H1 (cell line): Measurements from ENCODE around the gene STAT5A. TPM values are rescaled to one million over a fixed set of nuclear protein-coding genes. Genes with fewer than 3 reads are reported as not detected.

ENCODE experiments used
- CTCF ChIA-PET: fragments of 300-600 bp; sonication (Branson Sonifier 250); formaldehyde crosslinking; loops from one replicate; lab custom pipeline; 2021; ENCODE audit not compliant: partially characterized antibody; lab: Charles Lee
- POLR2A ChIA-PET: fragments of 300-600 bp; sonication (Branson Sonifier 250); formaldehyde crosslinking; loops from one replicate; lab custom pipeline; 2021; ENCODE audit warnings: inconsistent platforms; ENCODE audit not compliant: partially characterized antibody; lab: Charles Lee
- DNase-seq, 2 experiments: peaks; one replicate each; pipeline versions ENCODE4 v3.0.0 to v3.0.0-alpha.2; 2010 to 2022; ENCODE audit warnings: low spot score in 2 of 2, low read depth in 1 of 2, mixed read lengths in 1 of 2
- FAIRE-seq: peaks from 2 replicates; lab custom pipeline; 2011; peaks lifted over from hg19 to GRCh38; lab: Jason Lieb, UNC
- H2AFZ ChIP-seq: 2 replicates; pipeline ENCODE4 v1.8.1; 2012; ENCODE audit warnings: low read length, inconsistent platforms
- H2AK5ac ChIP-seq: 2 replicates; pipeline ENCODE4 v1.6.1; 2013; ENCODE audit warnings: low read depth, low read length
- H2BK120ac ChIP-seq: replicated peaks from 2 replicates; pipeline ENCODE3; 2013; ENCODE audit warnings: low read depth, low read length, inconsistent platforms
- H2BK12ac ChIP-seq: 2 replicates; pipeline ENCODE4 v1.6.1; 2013; ENCODE audit warnings: low read depth, low read length
- H2BK15ac ChIP-seq: 2 replicates; pipeline ENCODE4 v1.6.1; 2013; ENCODE audit warnings: low read length
- H2BK20ac ChIP-seq: 2 replicates; pipeline ENCODE4 v1.6.1; 2013; ENCODE audit warnings: low read length
- H2BK5ac ChIP-seq: 2 replicates; pipeline ENCODE4 v1.6.1; 2013; ENCODE audit warnings: low read depth, low read length
- H3K14ac ChIP-seq: 2 replicates; pipeline ENCODE4 v1.6.1; 2013; ENCODE audit warnings: inconsistent platforms; ENCODE audit not compliant: insufficient read length
- H3K18ac ChIP-seq: 2 replicates; pipeline ENCODE4 v1.6.1; 2013; ENCODE audit warnings: low read length; ENCODE audit errors: extremely low read depth
- H3K23ac ChIP-seq: 2 replicates; pipeline ENCODE4 v1.6.1; 2013; ENCODE audit warnings: inconsistent platforms; ENCODE audit not compliant: insufficient read length
- H3K23me2 ChIP-seq: 2 replicates; pipeline ENCODE4 v1.6.1; 2013; ENCODE audit warnings: low read depth, low read length
- H3K27ac ChIP-seq: 2 replicates; pipeline ENCODE4 v1.6.1; 2011; ENCODE audit warnings: low read depth, low read length, inconsistent platforms
- H3K27me3 ChIP-seq, 4 experiments: replicated peaks in 1 of 4; 1 replicate in 1 of 4; 2 replicates in 3 of 4; pipeline versions ENCODE4 v1.6.1 to v1.8.1; 2011 to 2013; ENCODE audit warnings: low read length in 3 of 4, mild to moderate bottlenecking in 3 of 4, inconsistent platforms in 2 of 4, mixed read lengths in 2 of 4, moderate library complexity in 1 of 4; ENCODE audit not compliant: control insufficient read depth in 3 of 4, insufficient read depth in 3 of 4; ENCODE audit errors: extremely low read depth in 1 of 4
- H3K36me3 ChIP-seq, 4 experiments: 2 replicates each; pipeline versions ENCODE4 v1.6.1 to v1.8.1; 2011 to 2013; ENCODE audit warnings: mild to moderate bottlenecking in 4 of 4, low read length in 3 of 4, moderate library complexity in 2 of 4, control low read depth in 1 of 4, inconsistent platforms in 1 of 4; ENCODE audit not compliant: insufficient read depth in 4 of 4, control insufficient read depth in 2 of 4
- H3K4ac ChIP-seq: replicated peaks from 2 replicates; pipeline ENCODE3; 2013; ENCODE audit warnings: low read length, low read depth, mixed read lengths, inconsistent platforms; ENCODE audit not compliant: insufficient read length
- H3K4me1 ChIP-seq, 4 experiments: replicated peaks in 1 of 4; 1 replicate in 1 of 4; 2 replicates in 3 of 4; pipeline versions ENCODE4 v1.6.1 to v1.8.1; 2011 to 2013; ENCODE audit warnings: low read length in 3 of 4, inconsistent platforms in 2 of 4, mixed read lengths in 1 of 4; ENCODE audit not compliant: insufficient read depth in 4 of 4, control insufficient read depth in 3 of 4
- H3K4me2 ChIP-seq, 2 experiments: 2 replicates each; pipeline versions ENCODE4 v1.6.1 to v1.8.1; 2011 to 2013; ENCODE audit warnings: low read depth in 2 of 2, low read length in 2 of 2, control low read depth in 1 of 2, inconsistent platforms in 1 of 2, mild to moderate bottlenecking in 1 of 2; ENCODE audit not compliant: insufficient read depth in 1 of 2
- H3K4me3 ChIP-seq, 4 experiments: fragments of 200-600, 300-600 bp in 1 of 4; sonication (generic), shearing (Covaris generic), sonication (Bioruptor Twin) in 1 of 4; 2 replicates each; pipeline versions ENCODE4 v1.5.1 to v1.8.1; 2011 to 2016; ENCODE audit warnings: low read length in 4 of 4, low read depth in 3 of 4, control low read depth in 2 of 4, inconsistent platforms in 2 of 4, mild to moderate bottlenecking in 2 of 4, mixed read lengths in 1 of 4, moderate library complexity in 1 of 4; ENCODE audit not compliant: insufficient read depth in 2 of 4; ENCODE audit errors: extremely low read depth in 1 of 4
- H3K56ac ChIP-seq: replicated peaks from 2 replicates; pipeline ENCODE3; 2013; ENCODE audit warnings: low read depth, mild to moderate bottlenecking, mixed read lengths, low read length, inconsistent platforms; ENCODE audit not compliant: insufficient read length
- H3K79me1 ChIP-seq: 2 replicates; pipeline ENCODE4 v1.6.1; 2013; ENCODE audit warnings: low read depth, low read length, control low read depth
- H3K79me2 ChIP-seq, 2 experiments: 2 replicates each; pipeline versions ENCODE4 v1.6.1 to v1.8.1; 2012 to 2013; ENCODE audit warnings: low read length in 2 of 2, mild to moderate bottlenecking in 2 of 2, inconsistent platforms in 1 of 2; ENCODE audit not compliant: insufficient read depth in 2 of 2, control insufficient read depth in 1 of 2
- H3K9ac ChIP-seq, 4 experiments: replicated peaks in 1 of 4; 1 replicate in 1 of 4; 2 replicates in 3 of 4; pipeline versions ENCODE4 v1.6.1 to v1.8.1; 2011 to 2013; ENCODE audit warnings: low read depth in 3 of 4, low read length in 3 of 4, control low read depth in 2 of 4, mild to moderate bottlenecking in 2 of 4, moderate library complexity in 2 of 4, inconsistent platforms in 1 of 4; ENCODE audit errors: extremely low read depth in 1 of 4
- H3K9me3 ChIP-seq, 2 experiments: 2 replicates each; pipeline versions ENCODE4 v1.6.1 to v1.8.1; 2012 to 2013; ENCODE audit warnings: mild to moderate bottlenecking in 2 of 2, moderate library complexity in 2 of 2, control low read depth in 1 of 2, inconsistent platforms in 1 of 2, low read depth in 1 of 2, low read length in 1 of 2, mixed read lengths in 1 of 2; ENCODE audit not compliant: insufficient read depth in 2 of 2
- H4K20me1 ChIP-seq, 2 experiments: replicated peaks in 1 of 2; 2 replicates each; pipeline versions ENCODE3 to v1.8.1; 2011 to 2013; ENCODE audit warnings: inconsistent platforms in 2 of 2, low read length in 2 of 2, mild to moderate bottlenecking in 1 of 2; ENCODE audit not compliant: insufficient read depth in 2 of 2, control insufficient read depth in 1 of 2
- H4K5ac ChIP-seq: 2 replicates; pipeline ENCODE4 v1.6.1; 2013; ENCODE audit warnings: low read length, low read depth, mixed read lengths, inconsistent platforms; ENCODE audit not compliant: insufficient read length
- H4K8ac ChIP-seq: 2 replicates; pipeline ENCODE4 v1.8.0; 2013; ENCODE audit warnings: mild to moderate bottlenecking, moderate library complexity, low read length, inconsistent platforms; ENCODE audit not compliant: insufficient read depth; ENCODE audit errors: extremely low read depth
- H4K91ac ChIP-seq: replicated peaks from 2 replicates; pipeline ENCODE3; 2013; ENCODE audit warnings: low read length, mixed read lengths, inconsistent platforms; ENCODE audit not compliant: insufficient read length
- KDM4A ChIP-seq: IDR thresholded peaks from one replicate; pipeline ENCODE4 v1.7.1; 2012; ENCODE audit warnings: low read depth, mild to moderate bottlenecking, moderate library complexity, low read length, inconsistent platforms; ENCODE audit not compliant: severe bottlenecking
- PHF8 ChIP-seq: fragments of 200-600 bp; sonication (generic); conservative IDR thresholded peaks from 2 replicates; pipeline ENCODE4 v1.7.1; 2012; ENCODE audit warnings: low read depth, mild to moderate bottlenecking, inconsistent platforms, low read length, moderate library complexity
- SAP30 ChIP-seq: fragments of 300-600 bp; sonication (generic); IDR thresholded peaks from 2 replicates; pipeline ENCODE4 v1.7.1; 2012; ENCODE audit warnings: low read length, moderate library complexity, mild to moderate bottlenecking, inconsistent platforms; ENCODE audit not compliant: insufficient read depth, insufficient replicate concordance
- TAF1 ChIP-seq: IDR thresholded peaks from 2 replicates; pipeline ENCODE4 v1.6.1; 2011; ENCODE audit warnings: mild to moderate bottlenecking, low read depth, low read length
- WGBS, 2 experiments: shearing (Covaris generic) in 1 of 2; methylation state at CpG; one replicate each; pipeline versions ENCODE4 v1.1.6 to v1.1.7; 2013 to 2015; ENCODE audit warnings: low lambda C conversion rate in 2 of 2, mixed read lengths in 2 of 2, inconsistent platforms in 1 of 2, low coverage in 1 of 2, missing lambda C conversion rate in 1 of 2; ENCODE audit not compliant: insufficient replicate concordance in 2 of 2, insufficient coverage in 1 of 2, insufficient read length in 1 of 2; ENCODE audit errors: extremely low coverage in 1 of 2, missing lambda C conversion rate in 1 of 2; 5-methylcytosine and 5-hydroxymethylcytosine counted together
- polyA plus RNA-seq, 7 experiments: library from polyadenylated mRNA; depleted of rRNA in 3 of 7; stranded (reverse) in 5 of 7; unstranded in 2 of 7; fragments of >200 nt in 5 of 7; fragments of 200-250 nt in 2 of 7; gene quantifications; 1 replicate in 5 of 7; 2 replicates in 1 of 7; 4 replicates in 1 of 7; pipeline versions ENCODE4 v1.2.1 to v1.2.3, GENCODE V29; 2011 to 2013; ENCODE audit warnings: missing spikeins in 2 of 7, mixed read lengths in 2 of 7
- total RNA-seq: library from RNA; stranded (reverse); fragmentation: NEBNext Ultra II Directional; extraction: Animal tissue kit (Norgen Biotek cat#: 25700); gene quantifications from 2 replicates; pipeline ENCODE4 v1.2.1, GENCODE V29; 2021
- TF ChIP-seq, protein P1 (sequence below): IDR thresholded peaks from 2 replicates; pipeline ENCODE4 v1.6.1; 2011; ENCODE audit warnings: low read depth, mild to moderate bottlenecking, low read length; ENCODE audit not compliant: insufficient read depth

The STAT5A gene
- total and polyA plus RNA-seq, 2 of the 8 experiments (the other 6 are each of a cell fraction or from before 2014, with no cell fraction given): 4.2 to 5.4 TPM

DNA sequence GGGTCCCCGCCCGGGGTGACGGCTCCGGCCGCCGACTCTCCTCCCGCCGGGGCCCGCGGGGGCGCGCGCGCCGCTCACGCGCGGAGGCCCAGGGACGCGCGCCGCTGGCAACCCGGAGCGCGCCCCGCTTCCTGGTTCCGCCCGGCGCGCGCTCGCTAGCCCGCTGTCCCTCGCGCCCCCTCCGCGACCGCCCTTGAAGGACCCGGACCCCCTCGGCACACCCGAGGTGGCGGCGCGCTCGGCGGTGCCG, 12.0 kb upstream of the STAT5A start, which contains the start of gene STAT5B:
STAT5B (minus strand) TSS at position 33 of the 250 bp plus-strand sequence. CDS start 44,264 bp downstream, outside the sequence.
- ChIA-PET POLR2A (interaction anchor here (0.8 to 1.3 kb wide), 3 partner anchors 8 to 147 kb away, joined by 3 to 4 read pairs (median 3); partner anchors contain the start of gene CAVIN1), CTCF (interaction anchor here (5.0 kb wide), 1 partner anchor 54 kb away, joined by 26 read pairs; no protein-coding TSS in a partner anchor)
- no peak for FAIRE-seq

More for the DNA sequence above, 12.0 kb upstream of the STAT5A start, which contains the start of gene STAT5B:
- no peaks in the 10 kb centered on the region for H4K20me1 ChIP-seq
- H2BK15ac ChIP-seq: no peak within 1 kb of the TSS
- H3K79me2 ChIP-seq: peaks cover 0 to 40% of the 10 kb centered on the region in 2 experiments; a peak in 2 of 4 replicates
- H2BK120ac ChIP-seq: no peak within 1 kb of the TSS
- DNase-seq: peak in 1 of 2 experiments; percentile 78
- 1% methylated on average over 27 of the region's 47 CpGs; no CpG with 5 or more reads in 1 of the 2 experiments for WGBS, 2 experiments
- peak within 1 kb of the TSS; percentile 53 to 92 (median 75) for H3K4me3 ChIP-seq
- no peak within 1 kb of the TSS for H2BK12ac ChIP-seq
- H3K79me1 ChIP-seq: peaks cover 5% of the 10 kb centered on the region; the same call in 1 of the 2 replicates
- H4K8ac ChIP-seq: peak within 1 kb of the TSS; percentile 95
- H2AFZ ChIP-seq: no peak within 1 kb of the TSS
- H4K91ac ChIP-seq: no peak within 1 kb of the TSS
- H3K14ac ChIP-seq: no peak within 1 kb of the TSS
- peak within 1 kb of the TSS; percentile 61 for H3K27ac ChIP-seq
- peak within 1 kb of the TSS; percentile 78 for H3K18ac ChIP-seq
- H3K9me3 ChIP-seq: no peaks in the 10 kb centered on the region
- peak within 1 kb of the TSS; percentile 70 to 91 for H3K4me2 ChIP-seq
- peak within 1 kb of the TSS; percentile 79 to 93 (median 82) for H3K9ac ChIP-seq
- H3K23ac ChIP-seq: no peak within 1 kb of the TSS
- H3K36me3 ChIP-seq: no peaks in the 10 kb centered on the region
- H3K23me2 ChIP-seq: peaks cover 8% of the 10 kb centered on the region; the same call in 1 of the 2 replicates
- peak; percentile 69 for TF ChIP-seq PHF8
- TF ChIP-seq KDM4A: peak; percentile 89
- TF ChIP-seq TAF1: peak; percentile 17
- TF ChIP-seq, protein P1, sequence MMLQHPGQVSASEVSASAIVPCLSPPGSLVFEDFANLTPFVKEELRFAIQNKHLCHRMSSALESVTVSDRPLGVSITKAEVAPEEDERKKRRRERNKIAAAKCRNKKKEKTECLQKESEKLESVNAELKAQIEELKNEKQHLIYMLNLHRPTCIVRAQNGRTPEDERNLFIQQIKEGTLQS: no peak
- TF ChIP-seq SAP30: no peak
- H3K4ac ChIP-seq: no peak within 1 kb of the TSS
- peaks cover 0 to 4% (median 2%) of the 10 kb centered on the region in 4 experiments; a peak in 1 of 7 replicates for H3K27me3 ChIP-seq
- peak within 1 kb of the TSS; percentile 68 for H4K5ac ChIP-seq
- H3K4me1 ChIP-seq: peaks cover 6 to 20% (median 11%) of the 10 kb centered on the region in 4 experiments; a peak in 6 of 7 replicates
- no peak within 1 kb of the TSS for H2BK5ac ChIP-seq
- H2AK5ac ChIP-seq: no peak within 1 kb of the TSS
- H2BK20ac ChIP-seq: no peak within 1 kb of the TSS
- no peak within 1 kb of the TSS for H3K56ac ChIP-seq
